Gastroesophageal sphincter (tissue), 4 donors: Measurements from ENCODE around the gene PAPOLB. TPM values are rescaled to one million over a fixed set of nuclear protein-coding genes. Genes with fewer than 3 reads are reported as not detected.

Experiments used
- ATAC-seq: fragments of 150-250 bp; one replicate; pipeline ENCODE4 v1.9.1; 2016; ENCODE audit warnings: mild to moderate bottlenecking, moderate library complexity
- H3K27ac ChIP-seq, 4 donors: fragments of 200-600 bp; sonication (generic) in 3 of 4; 1 replicate in 3 of 4; 2 replicates in 1 of 4; pipeline ENCODE4 v1.5.1; 2016 to 2019
- H3K27me3 ChIP-seq: fragments of 200-600 bp; sonication (generic); one replicate; pipeline ENCODE4 v1.5.1; 2019
- H3K36me3 ChIP-seq, 2 donors: fragments of 200-600 bp; sonication (generic); one replicate each; pipeline ENCODE4 v1.5.1; 2019; ENCODE audit warnings: control low read depth in 1 of 2
- H3K4me1 ChIP-seq, 3 donors: fragments of 200-600 bp; sonication (generic); 1 replicate in 2 of 3; 2 replicates in 1 of 3; pipeline ENCODE4 v1.5.1; 2016 to 2019; ENCODE audit warnings: control low read depth in 2 of 3
- H3K4me3 ChIP-seq, 2 donors: fragments of 200-600 bp; sonication (generic); one replicate each; pipeline ENCODE4 v1.5.1; 2019; ENCODE audit warnings: mild to moderate bottlenecking in 1 of 2, moderate library complexity in 1 of 2
- H3K9me3 ChIP-seq, 3 donors: fragments of 200-600 bp; sonication (generic); one replicate each; pipeline ENCODE4 v1.5.1; 2017 to 2019; ENCODE audit warnings: control low read depth in 2 of 3
- CTCF ChIP-seq, 4 experiments: fragments of 200-600 bp in 2 of 4; fragments of 450-650 bp in 2 of 4; sonication (generic) in 1 of 4; IDR thresholded peaks; one replicate each; pipeline ENCODE4 v1.5.1; 2017 to 2019; ENCODE audit warnings: antibody characterized with exemption in 4 of 4, mild to moderate bottlenecking in 2 of 4, moderate library complexity in 2 of 4
- EP300 ChIP-seq: sonication (generic); formaldehyde crosslinking; IDR thresholded peaks from one replicate; pipeline ENCODE4 v1.6.1; 2017; ENCODE audit warnings: antibody characterized with exemption, mild to moderate bottlenecking
- POLR2A ChIP-seq, 2 donors: fragments of 450-650 bp; IDR thresholded peaks; one replicate each; pipeline ENCODE4 v1.6.1; 2017; ENCODE audit warnings: antibody characterized with exemption in 2 of 2, mild to moderate bottlenecking in 2 of 2, moderate library complexity in 1 of 2
- POLR2AphosphoS5 ChIP-seq: sonication (generic); formaldehyde crosslinking; IDR thresholded peaks from one replicate; pipeline ENCODE4 v1.6.1; 2017; ENCODE audit warnings: antibody characterized with exemption
- WGBS, 2 donors: methylation state at CpG; one replicate each; pipeline ENCODE4 v1.1.5; 2018; ENCODE audit warnings: low coverage in 1 of 2; 5-methylcytosine and 5-hydroxymethylcytosine counted together
- total RNA-seq, 4 donors: library from RNA; depleted of rRNA; stranded (reverse); fragments of >200 nt; gene quantifications; one replicate each; pipeline ENCODE4 v1.1.0, GENCODE V29; 2016

Gene PAPOLB
- total RNA-seq, 4 donors from 2014 or later = 0.13 to 0.31 (median 0.19) TPM; not detected in 1

GRCh38 chr7:4815609-4816418 lies 46.0 kb downstream of the PAPOLB start:
- no peak for ATAC-seq
- H3K9me3 ChIP-seq = peaks cover 0 to 9% (median 0%) of the 10 kb centered on the region in 3 donors
- TF ChIP-seq POLR2A (IDR thresholded peaks at IDR 0.05) = no peak
- no peak for TF ChIP-seq EP300
- no peak for TF ChIP-seq POLR2AphosphoS5
- no peak for TF ChIP-seq CTCF (IDR thresholded peaks at IDR 0.05)
- WGBS, 2 donors = 93% methylated on average over 10 of the region's 38 CpGs; no CpG with 5 or more reads in 1 of the 2 donors
- peaks cover 0 to 10% (median 4%) of the 10 kb centered on the region in 3 donors for H3K4me1 ChIP-seq
- H3K36me3 ChIP-seq = peaks cover 0 to 50% of the 10 kb centered on the region in 2 donors
- H3K4me3 ChIP-seq = no peak overlapping the region
- peaks cover 30% of the 10 kb centered on the region for H3K27me3 ChIP-seq
- no peak overlapping the region for H3K27ac ChIP-seq

- no peak overlapping the region for H3K27ac ChIP-seq
- peaks cover 0 to 54% of the 10 kb centered on the region in 2 donors for H3K36me3 ChIP-seq
- H3K4me3 ChIP-seq = no peak overlapping the region
- no CpG with 5 or more reads among the region's 14 CpGs for WGBS, 2 donors
- H3K27me3 ChIP-seq = peaks cover 33% of the 10 kb centered on the region
- H3K4me1 ChIP-seq = peaks cover 0 to 3% (median 0%) of the 10 kb centered on the region in 3 donors
- ATAC-seq = no peak
- peaks cover 0 to 9% (median 0%) of the 10 kb centered on the region in 3 donors for H3K9me3 ChIP-seq
- TF ChIP-seq POLR2A (IDR thresholded peaks at IDR 0.05) = no peak
- TF ChIP-seq CTCF (IDR thresholded peaks at IDR 0.05) = no peak
- no peak for TF ChIP-seq EP300
- no peak for TF ChIP-seq POLR2AphosphoS5
These were observed 46.7 kb downstream of the PAPOLB start for GRCh38 chr7:4815121-4815520.

GRCh38 chr7:4814433-4814832 lies 47.4 kb downstream of the PAPOLB start:
- Histone ChIP-seq H3K36me3 (peaks cover 0 to 54% of the 10 kb centered on the region in 2 donors), H3K4me1 (no peaks in the 10 kb centered on the region), H3K9me3 (peaks cover 0 to 9% (median 0%) of the 10 kb centered on the region in 3 donors), H3K4me3 (no peak overlapping the region), H3K27me3 (peaks cover 32% of the 10 kb centered on the region), H3K27ac (no peak overlapping the region)
- no peak for ATAC-seq
- WGBS, 2 donors = 67% methylated on average over 8 to 10 of the region's 14 CpGs
- TF ChIP-seq POLR2A (IDR thresholded peaks at IDR 0.05) = no peak
- TF ChIP-seq CTCF (IDR thresholded peaks at IDR 0.05) = no peak
- TF ChIP-seq EP300 = no peak
- no peak for TF ChIP-seq POLR2AphosphoS5

GRCh38 chr7:4809666-4810065 lies 52.2 kb downstream of the PAPOLB start:
- Histone ChIP-seq H3K4me1 (peaks cover 0 to 6% (median 0%) of the 10 kb centered on the region in 3 donors), H3K4me3 (peak overlapping the region in 1 of 2 donors; percentile 27), H3K36me3 (peaks cover 0 to 28% of the 10 kb centered on the region in 2 donors), H3K27ac (no peak overlapping the region), H3K9me3 (peaks cover 0 to 9% (median 0%) of the 10 kb centered on the region in 3 donors), H3K27me3 (peaks cover 39% of the 10 kb centered on the region)
- no peak for TF ChIP-seq POLR2A (IDR thresholded peaks at IDR 0.05)
- TF ChIP-seq CTCF (IDR thresholded peaks at IDR 0.05) = no peak
- no peak for TF ChIP-seq POLR2AphosphoS5
- TF ChIP-seq EP300 = no peak
- 76 to 85% methylated on average over 5 to 13 of the region's 14 CpGs for WGBS, 2 donors
- no peak for ATAC-seq
